GM19239 (cell line): ENCODE data around the gene MARS2.
"Not testable (repeated sequence)": the region's sequence is repeated elsewhere in the genome, so short reads cannot be mapped to it uniquely, and the experiment has no call there.

Experiments
- DNase-seq: peaks from one replicate; pipeline ENCODE4 v3.0.0; 2011; ENCODE audit warnings: low spot score; ENCODE audit not compliant: insufficient read length
- FAIRE-seq: peaks from 2 replicates; lab custom pipeline; 2011; peaks lifted over from hg19 to GRCh38; lab: Jason Lieb, UNC

Gene MARS2

DNA sequence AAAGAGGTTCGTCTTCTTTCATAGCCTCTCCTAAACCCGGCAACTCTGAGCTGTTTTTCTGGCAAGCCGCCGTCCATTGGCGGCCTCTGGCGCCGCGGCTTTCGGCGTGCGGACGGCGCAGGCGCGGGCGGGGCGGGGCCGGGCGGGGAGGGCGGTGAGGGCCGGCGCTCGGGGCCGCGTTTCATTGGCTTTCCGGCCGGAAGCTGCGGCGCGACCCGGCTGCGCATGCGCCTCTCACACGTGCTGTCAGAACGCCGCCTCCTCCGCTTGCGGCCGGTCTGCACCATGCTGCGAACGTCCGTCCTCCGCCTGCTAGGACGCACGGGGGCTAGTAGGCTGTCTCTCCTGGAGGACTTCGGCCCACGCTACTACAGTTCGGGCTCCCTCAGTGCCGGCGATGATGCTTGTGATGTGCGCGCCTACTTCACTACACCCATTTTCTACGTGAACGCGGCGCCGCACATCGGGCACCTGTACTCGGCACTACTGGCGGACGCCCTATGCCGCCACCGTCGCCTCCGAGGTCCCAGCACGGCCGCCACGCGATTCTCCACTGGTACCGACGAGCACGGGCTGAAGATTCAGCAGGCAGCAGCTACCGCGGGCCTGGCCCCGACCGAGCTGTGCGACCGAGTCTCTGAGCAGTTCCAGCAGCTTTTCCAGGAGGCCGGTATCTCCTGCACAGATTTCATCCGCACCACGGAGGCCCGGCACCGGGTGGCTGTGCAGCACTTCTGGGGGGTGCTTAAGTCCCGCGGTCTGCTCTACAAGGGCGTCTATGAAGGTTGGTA is at the start of gene MARS2:
Gene MARS2, plus strand, starts transcription at position 249 of the 791 bp plus-strand sequence. Its CDS starts 37 bp downstream, at position 286.
- FAIRE-seq (peak; percentile 84), DNase-seq (peak; percentile 81)

DNA sequence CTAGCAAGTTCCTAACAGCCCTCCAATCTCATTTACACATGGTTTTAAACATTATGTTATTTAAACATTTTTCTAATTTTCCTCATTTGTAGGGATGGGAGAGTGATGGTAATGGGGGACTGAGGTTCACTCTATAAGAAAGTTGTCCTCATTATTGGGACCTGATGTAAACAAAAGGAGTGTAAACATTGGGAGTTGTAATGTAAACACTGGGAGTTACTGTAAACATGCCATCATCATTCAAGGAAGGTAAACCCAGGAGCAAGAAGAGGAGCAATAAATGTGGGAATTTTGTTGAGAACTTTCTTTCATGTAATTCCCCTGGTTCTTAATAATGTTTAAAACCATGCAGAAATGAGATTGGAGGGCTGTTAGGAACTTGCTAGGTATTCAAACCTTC is 47.6 kb upstream of the MARS2 start:
- no peak for DNase-seq
- FAIRE-seq: no peak

DNA sequence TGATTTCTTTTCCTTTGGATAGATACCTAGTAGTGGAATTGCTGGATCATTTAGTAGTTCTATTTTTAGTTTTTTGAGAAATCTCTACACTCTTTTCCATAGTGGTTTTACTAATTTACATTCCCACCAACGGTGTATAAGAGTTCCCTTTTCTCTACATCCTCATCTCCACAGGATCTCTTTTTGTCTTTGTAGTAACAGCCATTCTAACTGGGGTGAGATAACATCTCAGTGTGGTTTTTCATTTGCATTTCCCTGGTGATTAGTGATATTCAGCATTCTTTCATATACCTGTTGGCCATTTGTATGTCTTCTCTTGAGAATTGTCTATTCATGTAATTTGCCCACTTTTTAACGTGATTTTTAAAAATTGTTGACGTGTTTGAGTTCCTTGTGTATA is 43.5 kb upstream of the MARS2 start:
- FAIRE-seq (no peak), DNase-seq (no peak)

DNA sequence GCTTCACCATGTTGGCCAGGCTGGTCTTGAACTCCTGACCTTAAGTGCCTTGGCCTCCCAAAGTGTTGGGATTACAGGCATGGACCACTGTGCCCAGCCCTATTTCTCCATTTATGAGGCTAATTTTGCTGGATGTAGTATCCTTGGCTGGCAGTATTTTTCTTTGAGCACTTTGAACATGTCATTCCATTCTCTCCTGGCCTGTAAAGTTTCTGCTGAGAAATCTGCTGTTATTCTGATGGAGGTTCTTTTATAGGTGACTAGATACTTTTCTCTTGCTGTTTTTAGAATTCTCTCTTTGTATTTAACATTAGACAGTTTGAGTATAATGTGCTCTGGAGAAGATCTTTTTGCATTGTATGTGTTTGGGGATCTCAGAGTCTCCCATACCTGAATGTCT is 38.9 kb upstream of the MARS2 start:
- FAIRE-seq (no peak), DNase-seq (no peak)

DNA sequence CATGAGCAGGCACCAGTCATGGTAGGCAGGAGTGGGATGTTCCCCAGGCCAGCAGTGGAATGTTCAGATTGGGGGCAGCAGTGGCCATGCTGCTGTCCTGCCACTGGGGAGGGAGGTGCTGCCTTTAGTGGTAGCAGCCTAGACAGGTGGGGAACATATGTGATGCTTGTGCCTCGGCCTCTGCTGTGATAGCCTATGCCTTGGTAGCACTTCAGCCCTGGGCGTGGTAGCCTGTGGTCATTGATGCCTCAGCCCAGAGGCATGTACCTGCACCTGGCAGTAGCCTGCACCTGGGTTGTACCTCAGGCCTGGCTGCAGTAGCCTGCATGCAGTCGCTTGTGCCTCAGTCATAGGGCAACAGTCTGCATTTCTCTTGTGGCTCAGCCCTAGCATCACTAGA is 36.9 kb upstream of the MARS2 start:
- FAIRE-seq (no peak), DNase-seq (no peak)

DNA sequence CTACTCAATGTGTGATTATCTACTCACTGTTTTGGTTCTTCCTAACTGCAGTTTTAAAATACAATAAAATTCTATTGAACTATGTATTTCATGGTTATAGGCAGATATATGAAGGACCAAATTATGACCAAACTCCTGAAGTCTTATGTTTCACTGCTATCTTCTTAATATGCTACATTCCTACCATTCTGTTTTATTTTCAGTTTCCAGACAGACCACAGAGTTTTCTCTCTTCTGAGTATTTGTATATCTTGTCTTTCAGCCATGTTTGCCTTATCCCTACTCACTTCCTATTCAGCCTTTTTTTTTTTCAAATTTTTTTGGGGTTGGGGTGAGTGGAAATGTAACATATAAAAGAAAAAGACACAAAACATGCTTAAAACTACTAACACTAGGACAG is 36.1 kb upstream of the MARS2 start:
- DNase-seq: no peak
- peak; percentile 47 for FAIRE-seq

DNA sequence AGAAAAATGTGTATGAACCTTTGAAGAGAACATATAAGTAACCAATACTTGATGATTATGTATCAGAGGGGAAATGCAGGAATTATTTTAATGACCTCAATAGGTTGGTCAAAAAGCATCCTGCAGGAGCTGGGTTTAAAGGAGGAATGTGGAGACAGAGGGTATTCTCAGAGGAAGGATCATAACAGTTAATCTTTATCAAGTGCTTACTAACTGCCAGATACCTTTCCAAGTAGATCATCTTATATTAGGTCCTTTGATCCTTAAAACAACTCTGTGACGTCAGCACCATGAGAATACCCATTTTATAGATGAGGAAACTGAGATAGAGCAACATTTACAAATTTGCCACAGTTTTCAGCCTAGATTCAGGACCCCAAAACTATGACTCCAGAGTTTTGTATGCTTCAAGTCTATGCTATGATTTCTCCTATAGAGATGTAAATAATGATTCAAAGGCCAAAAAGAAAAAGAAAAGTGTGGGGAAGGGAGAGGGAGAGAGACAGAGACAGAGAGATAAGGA is 32.7 kb upstream of the MARS2 start:
- no peak for DNase-seq
- no peak for FAIRE-seq

DNA sequence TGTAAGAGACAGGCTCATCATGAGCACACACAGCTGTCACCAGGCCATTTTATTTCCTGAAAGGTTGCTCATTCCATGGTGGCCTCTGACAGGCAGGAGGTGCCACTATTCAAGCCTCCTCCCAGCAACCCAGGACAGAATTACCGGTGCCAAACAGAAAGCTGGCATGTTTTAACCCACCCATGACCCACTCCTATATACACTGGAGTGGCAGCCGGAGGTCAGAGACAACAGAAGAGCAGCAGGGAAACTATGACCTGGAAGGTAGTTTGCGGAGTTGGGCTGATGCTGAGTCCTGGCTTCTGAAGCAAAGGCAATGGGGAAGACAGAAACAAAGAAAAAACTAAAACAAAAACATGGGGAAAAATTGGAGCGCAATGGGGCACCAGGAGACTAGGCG is 32.1 kb upstream of the MARS2 start:
- DNase-seq: no peak
- FAIRE-seq: no peak

DNA sequence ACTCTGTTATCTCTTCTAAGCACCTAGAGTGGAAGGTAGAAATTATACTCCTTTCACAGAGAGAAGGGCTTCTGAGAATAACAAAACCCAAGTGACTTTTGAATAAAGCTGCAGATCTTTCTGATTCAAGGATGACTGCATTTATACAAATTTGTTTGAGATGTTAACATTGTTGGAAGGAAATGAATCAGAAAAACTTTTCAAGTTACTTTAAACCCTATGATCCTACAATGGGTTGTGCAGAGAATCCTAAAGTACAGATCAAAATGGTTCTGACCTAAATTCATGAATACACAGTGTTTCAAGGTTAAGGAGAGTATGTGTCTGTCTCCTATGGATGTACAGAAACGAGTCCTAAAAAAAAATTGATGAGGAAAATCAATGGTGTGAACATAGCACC is 31.6 kb upstream of the MARS2 start:
- FAIRE-seq (no peak), DNase-seq (no peak)

DNA sequence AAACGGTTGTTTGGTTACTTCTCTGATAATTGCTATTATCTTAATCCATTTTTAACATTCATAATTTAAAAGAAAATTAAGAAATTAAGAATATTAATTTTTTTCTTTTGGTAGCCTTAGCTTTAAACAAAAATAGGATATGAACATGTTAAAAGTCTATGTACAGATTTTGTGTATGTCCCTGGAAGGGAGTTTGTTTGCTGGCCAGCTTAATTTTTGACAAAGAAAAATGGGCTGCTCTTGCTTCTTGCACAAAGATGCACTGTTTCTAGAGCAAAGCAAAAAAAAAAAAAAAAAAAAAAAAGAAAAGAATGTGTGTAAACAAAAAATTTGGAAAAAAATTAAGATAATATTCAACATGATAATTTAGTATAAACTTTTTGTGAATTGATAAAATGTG is 31.1 kb upstream of the MARS2 start:
- FAIRE-seq (no peak), DNase-seq (no peak)

DNA sequence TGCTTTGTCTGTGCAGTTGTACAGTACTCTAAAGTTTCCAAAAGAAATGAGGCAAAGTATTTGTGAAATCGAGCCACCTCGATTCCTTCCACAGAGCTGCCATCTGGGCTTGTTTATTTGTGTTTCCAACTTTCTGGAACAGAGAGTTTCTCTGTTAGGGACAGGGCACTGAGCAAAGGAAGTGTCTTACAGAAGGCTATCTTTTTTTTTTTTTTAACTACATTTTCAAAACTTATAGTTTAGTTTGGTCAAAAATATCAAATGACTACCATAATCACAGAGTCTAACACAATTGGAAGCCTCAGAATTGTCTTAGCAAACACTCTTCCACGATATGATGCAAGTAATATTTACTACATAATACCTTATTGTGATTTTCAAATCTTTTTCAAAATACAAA is 30.6 kb upstream of the MARS2 start:
- no peak for FAIRE-seq
- DNase-seq: no peak

DNA sequence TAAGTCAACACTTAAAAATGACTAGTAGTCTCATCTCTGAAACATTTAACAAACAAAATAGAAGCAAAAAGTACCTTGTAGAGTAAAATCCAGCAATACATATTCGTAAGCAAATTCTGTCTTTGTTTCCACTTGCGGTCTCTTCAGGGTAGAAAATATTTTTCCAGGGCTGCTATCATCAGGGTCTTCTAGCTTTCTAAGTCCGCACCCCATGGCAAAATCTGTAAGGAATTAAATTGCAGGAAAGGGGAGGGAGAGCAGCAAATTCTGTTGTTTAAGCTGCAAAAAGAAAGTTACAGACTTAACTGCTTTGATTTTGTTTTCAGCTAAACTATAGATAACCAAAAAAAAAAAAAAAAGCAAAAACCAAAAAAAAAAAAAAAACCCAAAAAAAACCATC is 29.9 kb upstream of the MARS2 start, which contains the start of gene RFTN2:
Gene RFTN2, minus strand, starts transcription at position 342 of the 400 bp plus-strand sequence. Its CDS starts 129 bp downstream, at position 213.
- FAIRE-seq: no peak
- no peak for DNase-seq

DNA sequence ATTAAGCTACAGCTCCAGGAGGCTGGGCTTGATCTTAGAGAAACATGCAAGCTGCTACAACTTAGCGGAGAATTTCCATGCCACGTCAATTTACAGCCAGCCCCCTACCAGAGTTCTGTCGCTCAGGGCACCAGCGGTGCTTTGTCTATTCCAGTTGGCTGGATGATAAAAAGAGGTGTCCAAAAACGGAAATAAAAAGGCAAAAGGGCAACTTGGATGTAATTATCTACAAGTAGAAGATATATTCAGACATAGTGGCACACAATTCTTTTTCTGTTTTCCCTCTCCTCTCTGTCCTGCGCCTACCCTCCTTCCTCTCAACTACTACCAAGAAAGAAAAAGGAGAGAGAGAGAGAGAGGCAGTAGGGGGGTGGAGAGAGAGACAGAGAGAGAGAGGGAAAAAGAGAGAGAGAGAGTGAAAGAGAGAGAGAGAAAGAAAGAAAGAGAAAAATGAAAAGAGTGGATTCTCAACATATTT is 29.4 kb upstream of the MARS2 start:
- no peak for DNase-seq
- no peak for FAIRE-seq

DNA sequence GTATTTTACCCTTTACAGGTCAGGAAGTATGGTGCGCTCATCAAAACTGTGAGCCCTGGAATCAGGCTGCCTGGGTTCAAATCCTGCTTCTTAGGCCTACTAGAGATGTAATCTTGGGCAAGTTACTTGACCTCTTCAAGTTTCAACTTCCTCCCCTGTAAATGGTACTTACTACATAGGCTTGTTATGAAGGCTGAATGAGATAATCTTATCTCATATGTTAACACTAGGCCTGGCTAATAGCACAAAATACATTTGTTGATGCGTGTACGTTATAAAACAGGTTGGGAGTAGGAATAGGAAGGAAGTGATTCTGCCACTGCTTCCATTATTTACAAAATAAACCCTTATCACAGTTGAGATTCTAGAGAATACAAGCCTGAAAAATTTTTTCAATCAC is 28.1 kb upstream of the MARS2 start:
- no peak for FAIRE-seq
- DNase-seq: no peak

DNA sequence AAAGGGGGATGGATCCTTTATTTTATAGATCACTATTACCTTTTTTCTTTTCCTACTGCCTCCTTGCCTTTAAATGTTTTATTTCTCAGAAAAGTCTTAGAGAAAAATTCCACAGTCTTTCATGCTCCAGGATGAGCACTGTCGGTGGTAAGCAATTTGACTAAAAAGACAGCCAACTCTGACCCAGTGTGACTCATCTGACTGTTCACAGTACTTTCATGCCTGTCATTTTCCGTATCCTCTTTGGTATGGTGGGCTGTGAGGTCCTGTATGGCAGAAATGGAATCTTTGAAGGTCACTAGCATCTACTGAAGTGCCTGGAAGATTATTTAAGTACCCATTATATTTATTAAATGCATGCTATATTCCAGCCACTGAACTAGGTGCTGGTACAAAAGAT is 27.7 kb upstream of the MARS2 start:
- FAIRE-seq: no peak
- DNase-seq: no peak

DNA sequence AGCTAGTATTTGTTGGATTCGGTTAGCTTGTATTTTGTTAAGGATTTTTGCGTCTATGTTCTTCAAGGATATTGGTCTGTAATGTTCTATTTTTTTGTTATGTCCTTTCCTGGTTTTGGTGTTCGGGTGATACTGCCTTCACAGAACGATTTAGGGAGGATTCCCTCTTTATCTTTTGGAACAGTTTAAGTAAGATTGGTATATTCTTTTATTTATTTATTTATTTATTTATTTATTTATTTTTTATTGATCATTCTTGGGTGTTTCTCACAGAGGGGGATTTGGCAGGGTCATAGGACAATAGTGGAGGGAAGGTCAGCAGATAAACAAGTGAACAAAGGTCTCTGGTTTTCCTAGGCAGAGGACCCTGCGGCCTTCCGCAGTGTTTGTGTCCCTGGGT is 10.0 kb upstream of the MARS2 start:
- FAIRE-seq, DNase-seq: not testable (repeated sequence)

DNA sequence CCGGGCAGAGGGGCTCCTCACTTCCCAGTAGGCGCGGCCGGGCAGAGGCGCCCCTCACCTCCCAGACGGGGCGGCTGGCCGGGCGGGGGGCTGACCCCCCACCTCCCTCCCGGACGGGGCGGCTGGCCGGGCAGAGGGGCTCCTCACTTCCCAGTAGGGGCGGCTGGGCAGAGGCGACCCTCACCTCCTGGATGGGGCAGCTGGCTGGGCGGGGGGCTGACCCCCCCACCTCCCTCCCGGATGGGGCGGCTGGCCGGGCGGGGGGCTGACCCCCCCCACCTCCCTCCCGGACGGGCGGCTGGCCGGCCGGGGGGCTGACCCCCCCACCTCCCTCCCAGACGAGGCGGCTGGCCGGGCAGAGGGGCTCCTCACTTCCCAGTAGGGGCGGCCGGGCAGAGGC is 9.2 kb upstream of the MARS2 start:
- FAIRE-seq, DNase-seq: not testable (repeated sequence)

DNA sequence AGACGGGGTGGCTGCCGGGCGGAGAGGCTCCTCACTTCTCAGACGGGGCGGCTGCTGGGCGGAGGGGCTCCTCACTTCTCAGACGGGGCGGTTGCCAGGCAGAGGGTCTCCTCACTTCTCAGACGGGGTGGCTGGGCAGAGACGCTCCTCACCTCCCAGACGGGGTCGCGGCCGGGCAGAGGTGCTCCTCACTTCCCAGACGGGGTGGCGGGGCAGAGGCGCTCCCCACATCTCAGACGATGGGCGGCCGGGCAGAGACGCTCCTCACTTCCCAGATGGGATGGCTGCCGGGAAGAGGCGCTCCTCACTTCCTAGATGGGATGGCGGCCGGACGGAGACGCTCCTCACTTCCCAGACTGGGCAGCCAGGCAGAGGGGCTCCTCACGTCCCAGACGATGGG is 8.6 kb upstream of the MARS2 start:
- not testable (repeated sequence) for FAIRE-seq

DNA sequence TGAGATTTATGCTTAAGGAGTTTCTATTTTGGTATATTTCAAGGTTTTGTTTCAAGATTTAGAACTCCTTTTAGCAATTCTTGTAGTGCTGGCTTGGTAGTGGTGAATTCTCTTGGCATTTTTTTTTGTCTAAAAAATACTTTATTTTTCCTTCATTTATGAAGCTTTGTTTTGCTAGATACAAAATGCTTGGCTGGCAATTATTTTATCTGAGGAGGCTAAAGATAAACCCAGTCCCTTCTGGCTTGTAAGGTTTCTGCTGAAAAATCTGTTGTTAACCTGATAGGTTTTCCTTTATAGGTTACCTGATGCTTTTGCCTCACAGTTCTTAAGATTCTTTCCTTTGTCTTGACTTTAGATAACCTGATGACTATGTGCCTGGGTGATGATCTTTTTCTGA is 5.4 kb upstream of the MARS2 start:
- not testable (repeated sequence) for FAIRE-seq, DNase-seq

More for the DNA sequence above, 8.6 kb upstream of the MARS2 start:
- not testable (repeated sequence) for DNase-seq

DNA sequence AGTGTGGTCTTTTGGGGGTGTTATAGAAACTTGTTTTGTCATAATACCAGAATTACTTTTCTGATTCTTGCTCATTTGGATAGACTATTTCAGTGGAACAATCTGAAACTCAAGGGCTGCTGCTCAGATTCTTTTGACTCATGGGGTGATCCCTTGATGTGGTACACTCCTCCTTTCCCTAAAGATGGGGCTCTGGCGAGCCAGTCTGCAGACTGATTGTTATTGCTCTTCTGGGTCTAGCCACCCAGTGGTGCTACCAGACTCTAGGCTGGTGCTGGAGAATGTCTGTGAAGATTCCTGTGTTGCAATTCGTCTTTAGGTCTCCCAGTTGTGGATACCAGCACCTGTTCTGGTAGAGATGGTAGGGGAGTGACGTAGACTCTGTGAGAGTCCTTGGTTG is 4.2 kb upstream of the MARS2 start:
- no peak for FAIRE-seq

DNA sequence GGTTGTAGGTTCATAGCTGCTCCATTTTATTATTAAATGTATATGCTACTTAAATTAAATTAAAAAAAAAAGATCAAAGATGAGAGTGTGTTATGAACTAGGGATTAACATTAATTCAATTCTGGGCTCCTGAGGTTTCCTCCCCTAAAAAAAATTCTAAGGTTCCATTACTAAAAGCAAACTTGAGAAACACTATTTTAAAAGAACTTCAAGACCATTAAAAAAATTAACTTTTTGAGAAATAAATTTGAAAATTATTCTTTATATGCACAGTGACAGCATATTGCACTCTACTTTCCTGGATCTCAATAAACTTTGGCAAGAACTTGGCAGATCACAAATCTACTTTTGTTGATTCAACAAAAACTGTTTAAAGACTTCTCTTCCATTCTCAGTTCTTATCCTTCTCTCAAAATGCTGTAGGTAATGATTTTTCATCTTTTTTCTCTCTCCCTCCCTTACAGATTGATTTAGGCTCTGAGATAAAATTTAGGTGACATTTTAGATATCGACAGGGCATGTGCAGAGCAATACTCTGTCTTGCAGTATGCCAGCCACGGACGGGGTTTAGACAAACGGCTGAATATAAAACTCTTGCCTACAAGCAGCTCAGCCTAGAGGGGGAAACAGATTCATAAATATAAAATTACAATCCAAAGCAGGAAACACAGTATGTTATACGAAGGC is 592 bp upstream of the MARS2 start:
- peak; percentile 62 for FAIRE-seq
- DNase-seq: no peak

More for the DNA sequence above, 4.2 kb upstream of the MARS2 start:
- DNase-seq: no peak
